Choroid plexus epithelial cell (primary cell): ENCODE data around the gene CFL2.
A peak's percentile ranks its signal among the peaks of the same experiment; 100 is the strongest.

Experiments
- DNase-seq: peaks from one replicate; pipeline ENCODE4 v3.0.0-alpha.2; 2010; ENCODE audit warnings: low read depth
- H3K4me3 ChIP-seq: 2 replicates; pipeline ENCODE4 v1.5.1; 2011; ENCODE audit warnings: low read depth, mild to moderate bottlenecking, control low read depth, low read length, moderate library complexity
- TF ChIP-seq, protein P1 (sequence below): conservative IDR thresholded peaks from 2 replicates; pipeline ENCODE4 v1.5.1; 2011; ENCODE audit warnings: low read depth, mild to moderate bottlenecking, control low read depth, inconsistent platforms, low read length, moderate library complexity

Gene CFL2

GRCh38 chr14:34684578-34684977 lies 29.8 kb downstream of the CFL2 start:
- TF ChIP-seq, protein P1, sequence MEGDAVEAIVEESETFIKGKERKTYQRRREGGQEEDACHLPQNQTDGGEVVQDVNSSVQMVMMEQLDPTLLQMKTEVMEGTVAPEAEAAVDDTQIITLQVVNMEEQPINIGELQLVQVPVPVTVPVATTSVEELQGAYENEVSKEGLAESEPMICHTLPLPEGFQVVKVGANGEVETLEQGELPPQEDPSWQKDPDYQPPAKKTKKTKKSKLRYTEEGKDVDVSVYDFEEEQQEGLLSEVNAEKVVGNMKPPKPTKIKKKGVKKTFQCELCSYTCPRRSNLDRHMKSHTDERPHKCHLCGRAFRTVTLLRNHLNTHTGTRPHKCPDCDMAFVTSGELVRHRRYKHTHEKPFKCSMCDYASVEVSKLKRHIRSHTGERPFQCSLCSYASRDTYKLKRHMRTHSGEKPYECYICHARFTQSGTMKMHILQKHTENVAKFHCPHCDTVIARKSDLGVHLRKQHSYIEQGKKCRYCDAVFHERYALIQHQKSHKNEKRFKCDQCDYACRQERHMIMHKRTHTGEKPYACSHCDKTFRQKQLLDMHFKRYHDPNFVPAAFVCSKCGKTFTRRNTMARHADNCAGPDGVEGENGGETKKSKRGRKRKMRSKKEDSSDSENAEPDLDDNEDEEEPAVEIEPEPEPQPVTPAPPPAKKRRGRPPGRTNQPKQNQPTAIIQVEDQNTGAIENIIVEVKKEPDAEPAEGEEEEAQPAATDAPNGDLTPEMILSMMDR, result no peak
- DNase-seq, result peak; percentile 80
- H3K4me3 ChIP-seq, result no peak overlapping the region

DNA sequence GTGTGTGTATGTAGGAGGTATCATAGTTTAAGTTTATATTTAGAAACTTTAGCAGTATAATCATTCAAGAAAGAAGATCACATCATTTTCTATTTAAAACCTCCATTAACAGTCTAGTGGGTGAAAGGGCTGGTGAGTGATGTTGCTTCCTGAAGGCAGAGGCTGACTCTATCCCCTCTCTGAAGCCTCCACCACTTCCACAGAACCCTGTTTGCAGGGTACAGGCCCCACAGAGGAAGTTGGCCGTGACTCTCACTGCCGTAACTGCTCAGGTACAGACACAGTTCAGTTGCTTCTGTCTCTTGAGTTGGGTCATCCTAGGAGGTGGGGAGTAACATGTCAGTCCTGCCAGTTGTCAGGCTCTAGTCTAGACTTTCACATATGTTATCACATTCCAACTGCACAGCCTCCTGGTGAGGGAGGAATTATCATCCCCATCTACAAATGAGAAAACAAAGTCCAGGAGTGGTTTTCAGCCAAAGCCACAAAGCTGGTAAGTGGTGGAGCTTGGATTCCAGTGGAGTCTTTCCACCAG lies 31.5 kb downstream of the CFL2 start:
- no peak overlapping the region for H3K4me3 ChIP-seq
- DNase-seq, result peak; percentile 48
- TF ChIP-seq, protein P1, result no peak

DNA sequence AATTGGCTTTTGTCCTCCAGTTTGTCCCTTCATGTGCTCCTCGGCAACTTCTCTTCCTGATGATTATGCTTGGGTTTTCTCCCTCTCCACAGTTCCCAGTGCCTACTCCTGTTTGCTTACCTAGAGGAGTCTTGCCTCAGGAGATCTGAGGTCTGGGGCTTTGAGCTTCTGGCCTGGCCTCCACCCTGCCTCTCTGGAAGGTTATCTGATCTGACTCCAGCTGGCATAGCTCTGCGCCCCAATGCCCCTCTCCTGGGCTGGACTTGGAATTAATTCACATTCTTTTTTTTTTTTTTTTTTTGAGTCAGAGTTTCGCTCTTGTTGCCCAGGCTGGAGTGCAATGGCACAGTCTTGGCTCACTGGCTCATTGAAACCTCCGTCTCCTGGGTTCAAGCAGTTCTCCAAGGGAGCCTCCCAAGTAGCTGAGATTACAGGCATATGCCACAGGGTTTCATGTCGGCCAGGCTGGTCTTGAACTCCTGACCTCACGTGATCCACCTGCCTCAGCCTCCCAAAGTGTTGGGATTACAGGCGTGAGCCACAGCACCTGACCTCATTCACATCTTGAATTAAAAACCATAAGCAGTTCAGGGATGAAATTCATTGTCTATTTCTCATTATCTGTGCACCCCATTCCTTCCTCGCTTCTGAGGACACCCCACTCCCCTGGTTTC lies 33.5 kb downstream of the CFL2 start:
- TF ChIP-seq, protein P1, result no peak
- DNase-seq, result no peak
- H3K4me3 ChIP-seq, result no peak overlapping the region

- no peak for DNase-seq
- TF ChIP-seq, protein P1, result no peak
- H3K4me3 ChIP-seq, result no peak overlapping the region
These were observed 35.7 kb downstream of the CFL2 start for GRCh38 chr14:34678735-34679134.

DNA sequence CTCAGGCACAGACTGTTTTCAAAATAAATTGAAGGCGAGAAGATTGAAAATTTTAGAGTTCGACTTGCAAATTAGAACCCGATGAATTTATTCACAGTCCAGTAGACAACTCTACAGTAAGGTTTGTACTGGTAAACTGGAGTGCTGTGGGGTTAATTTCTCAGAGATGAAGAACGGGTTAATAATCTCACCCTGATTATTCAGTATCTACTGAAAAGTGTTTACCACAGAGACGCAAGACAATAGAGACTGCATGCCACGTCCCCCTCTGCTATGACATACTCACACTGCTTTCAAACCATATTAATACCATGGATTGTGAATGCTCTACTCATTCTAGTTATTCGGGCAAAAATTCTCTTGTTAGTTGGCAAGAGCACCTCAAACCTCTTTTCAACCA lies 36.1 kb downstream of the CFL2 start:
- TF ChIP-seq, protein P1, result no peak
- no peak overlapping the region for H3K4me3 ChIP-seq
- DNase-seq, result no peak

GRCh38 chr14:34676516-34677211 lies 37.7 kb downstream of the CFL2 start:
- DNase-seq, result no peak
- TF ChIP-seq, protein P1, result no peak
- no peak overlapping the region for H3K4me3 ChIP-seq

DNA sequence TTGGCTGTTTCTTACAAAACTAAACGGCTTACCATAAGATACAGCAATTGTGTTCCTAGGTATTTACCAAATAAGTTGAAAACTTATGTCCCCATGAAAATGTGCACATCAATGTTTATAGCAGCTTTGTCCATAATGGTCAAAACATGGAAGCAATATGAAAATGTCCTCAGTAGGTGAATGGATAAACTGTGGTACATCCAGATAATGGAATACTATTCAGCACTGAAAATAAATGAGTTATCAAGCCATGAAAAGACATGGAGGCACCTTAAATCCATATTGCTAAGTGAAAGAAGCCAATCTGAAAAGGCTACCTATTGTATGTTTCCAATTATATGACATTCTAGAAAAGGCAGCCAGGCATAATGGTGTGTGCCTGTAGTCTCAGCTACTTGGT lies 40.7 kb downstream of the CFL2 start:
- TF ChIP-seq, protein P1, result no peak
- H3K4me3 ChIP-seq, result no peak overlapping the region
- DNase-seq, result no peak
